Mucosa of gallbladder (tissue), 1 donor: ENCODE results near the gene KAT2B. TPM values are rescaled to one million over a fixed set of nuclear protein-coding genes. Genes with fewer than 3 reads are reported as not detected.

Experiments
- DNase-seq: peaks from one replicate; pipeline ENCODE4 v3.0.0-alpha.2; 2020; ENCODE audit warnings: low spot score
- total RNA-seq: library from RNA; stranded (reverse); gene quantifications from one replicate; pipeline ENCODE4 v1.2.1, GENCODE V29; 2021
- donor health status: DM: no; HTN: no; CAD: no.

KAT2B gene
- total RNA-seq, 1 donor from 2014 or later = 16.8 TPM

GRCh38 chr3:20143519-20143918 is 103.3 kb downstream of the KAT2B start:
- DNase-seq = no peak

- DNase-seq = no peak
Observed at GRCh38 chr3:20145874-20146273, 105.6 kb downstream of the KAT2B start.

GRCh38 chr3:20146301-20146700 is 106.1 kb downstream of the KAT2B start:
- no peak for DNase-seq

GRCh38 chr3:20147361-20147760 is 107.1 kb downstream of the KAT2B start:
- DNase-seq = no peak

GRCh38 chr3:20148466-20148865 is 108.2 kb downstream of the KAT2B start:
- no peak for DNase-seq

GRCh38 chr3:20154078-20154477 is 113.8 kb downstream of the KAT2B start:
- no peak for DNase-seq

- DNase-seq = no peak
Observed at GRCh38 chr3:20154928-20155327, 114.7 kb downstream of the KAT2B start.

GRCh38 chr3:20160230-20160629 is 120.0 kb downstream of the KAT2B start:
- DNase-seq = no peak

- DNase-seq = no peak
Observed at GRCh38 chr3:20161714-20162113, 121.5 kb downstream of the KAT2B start.

- DNase-seq = no peak
Observed at GRCh38 chr3:20173844-20174410, 133.7 kb downstream of the KAT2B start.

- DNase-seq = no peak
Observed at GRCh38 chr3:20181276-20181675, 141.0 kb downstream of the KAT2B start.

GRCh38 chr3:20182206-20182605 is 142.0 kb downstream of the KAT2B start:
- no peak for DNase-seq

- no peak for DNase-seq
Observed at GRCh38 chr3:20185331-20185678, 145.1 kb downstream of the KAT2B start.

GRCh38 chr3:20185679-20186599 is 145.7 kb downstream of the KAT2B start, which contains the start of gene SGO1:
Gene SGO1 (minus strand): TSS chr3:20186206. CDS start chr3:20184027, 2,179 bp downstream.
- peak; percentile 99 for DNase-seq

GRCh38 chr3:20186600-20187004 is 146.4 kb downstream of the KAT2B start:
- no peak for DNase-seq

GRCh38 chr3:20190991-20191390 is 150.7 kb downstream of the KAT2B start:
- DNase-seq = no peak

- DNase-seq = no peak
Observed at GRCh38 chr3:20194793-20195460, 154.7 kb downstream of the KAT2B start.

- no peak for DNase-seq
Observed at GRCh38 chr3:20197775-20198174, 157.5 kb downstream of the KAT2B start.

- no peak for DNase-seq
Observed at GRCh38 chr3:20201143-20201542, 160.9 kb downstream of the KAT2B start.
